Endothelial cell of umbilical vein (primary cell): ENCODE measurements around the gene CCNC. TPM values are rescaled to one million over a fixed set of nuclear protein-coding genes. Genes with fewer than 3 reads are reported as not detected.

Experiments
- BruUV-seq: library from RNA; stranded (reverse); fragments of 400-500 nt; replicated peaks from 2 replicates; lab custom pipeline; 2021; lab: Mats Ljungman, UMichigan
- CTCF ChIA-PET: fragments of 300-600, 350-600 bp; sonication (Branson Sonifier 250); formaldehyde crosslinking; loops from one replicate; lab custom pipeline; 2021; ENCODE audit warnings: antibody characterized with exemption, inconsistent platforms; lab: Charles Lee
- POLR2A ChIA-PET: fragments of 300-600, 350-600 bp; sonication (Branson Sonifier 250); formaldehyde crosslinking; loops from one replicate; lab custom pipeline; 2021; ENCODE audit warnings: antibody characterized with exemption, inconsistent platforms; lab: Charles Lee
- DNase-seq: peaks from one replicate; pipeline ENCODE4 v3.0.0-alpha.2; 2011; ENCODE audit warnings: low read depth, low spot score
- FAIRE-seq: peaks from 2 replicates; lab custom pipeline; 2011; peaks lifted over from hg19 to GRCh38; lab: Jason Lieb, UNC
- H2AFZ ChIP-seq: 2 replicates; pipeline ENCODE4 v1.6.0; 2012; ENCODE audit warnings: low read depth, low read length, control low read depth, inconsistent platforms
- H3K27ac ChIP-seq: 2 replicates; pipeline ENCODE4 v1.5.1; 2011; ENCODE audit warnings: low read depth, mild to moderate bottlenecking, control low read depth, low read length, moderate library complexity; ENCODE audit not compliant: insufficient read depth
- H3K27me3 ChIP-seq, 2 experiments: 2 replicates each; pipeline versions ENCODE4 v1.6.0 to v1.6.1; 2011; ENCODE audit warnings: low read length in 2 of 2, mixed read lengths in 1 of 2; ENCODE audit not compliant: control insufficient read depth in 2 of 2, insufficient read depth in 2 of 2
- H3K36me3 ChIP-seq, 2 experiments: 2 replicates in 1 of 2; 3 replicates in 1 of 2; pipeline ENCODE4 v1.5.1; 2011; ENCODE audit warnings: low read length in 2 of 2, mild to moderate bottlenecking in 1 of 2, moderate library complexity in 1 of 2; ENCODE audit not compliant: control insufficient read depth in 2 of 2, insufficient read depth in 2 of 2; ENCODE audit errors: extremely low read depth in 1 of 2
- H3K4me1 ChIP-seq: 3 replicates; pipeline ENCODE4 v1.5.1; 2011; ENCODE audit warnings: mild to moderate bottlenecking, low read length; ENCODE audit not compliant: control insufficient read depth, insufficient read depth; ENCODE audit errors: extremely low read depth
- H3K4me2 ChIP-seq: 2 replicates; pipeline ENCODE4 v1.6.1; 2011; ENCODE audit warnings: low read length, control low read depth, mixed read lengths; ENCODE audit not compliant: insufficient read depth
- H3K4me3 ChIP-seq, 3 experiments: fragments of 200-600 bp in 1 of 3; sonication (generic), shearing (Covaris generic) in 1 of 3; replicated peaks in 1 of 3; 2 replicates each; pipeline ENCODE4 v1.5.1; 2011 to 2016; ENCODE audit warnings: control low read depth in 3 of 3, low read length in 3 of 3, mild to moderate bottlenecking in 2 of 3, inconsistent platforms in 1 of 3, low read depth in 1 of 3, moderate library complexity in 1 of 3; ENCODE audit not compliant: insufficient read depth in 1 of 3
- H3K79me2 ChIP-seq: 2 replicates; pipeline ENCODE4 v1.6.0; 2012; ENCODE audit warnings: low read length, inconsistent platforms; ENCODE audit not compliant: control insufficient read depth, insufficient read depth
- H3K9ac ChIP-seq: replicated peaks from 2 replicates; pipeline ENCODE3; 2011; ENCODE audit warnings: low read length, control low read depth; ENCODE audit not compliant: insufficient read depth; ENCODE audit errors: extremely low read depth
- H3K9me1 ChIP-seq: replicated peaks from 3 replicates; pipeline ENCODE4 v1.6.0; 2011; ENCODE audit warnings: mild to moderate bottlenecking, low read length; ENCODE audit not compliant: control insufficient read depth, insufficient read depth; ENCODE audit errors: extremely low read depth
- H3K9me3 ChIP-seq: replicated peaks from 2 replicates; pipeline ENCODE4 v1.5.1; 2012; ENCODE audit warnings: low read length, inconsistent platforms; ENCODE audit not compliant: control insufficient read depth, insufficient read depth
- H4K20me1 ChIP-seq: replicated peaks from 2 replicates; pipeline ENCODE3; 2011; ENCODE audit warnings: mild to moderate bottlenecking, low read length; ENCODE audit not compliant: control insufficient read depth, insufficient read depth; ENCODE audit errors: extremely low read depth
- CTCF ChIP-seq, 2 donors: IDR thresholded peaks; 1 replicate in 1 of 2; 2 replicates in 1 of 2; pipeline ENCODE4 v1.5.1; 2011; ENCODE audit warnings: low read length in 2 of 2, mild to moderate bottlenecking in 2 of 2, moderate library complexity in 2 of 2, control low read depth in 1 of 2, inconsistent platforms in 1 of 2, low read depth in 1 of 2; ENCODE audit not compliant: insufficient read depth in 1 of 2; ENCODE audit errors: extremely low read depth in 1 of 2
- EZH2 ChIP-seq: IDR thresholded peaks from 2 replicates; pipeline ENCODE4 v1.6.1; 2012; ENCODE audit warnings: borderline replicate concordance, low read depth, mild to moderate bottlenecking, moderate library complexity, low read length, inconsistent platforms; ENCODE audit not compliant: severe bottlenecking
- FOS ChIP-seq: IDR thresholded peaks from 2 replicates; pipeline ENCODE4 v1.6.1; 2011; ENCODE audit warnings: mild to moderate bottlenecking, low read length, moderate library complexity, borderline replicate concordance; ENCODE audit not compliant: insufficient read depth
- GATA2 ChIP-seq: IDR thresholded peaks from 2 replicates; pipeline ENCODE4 v1.7.0; 2011; ENCODE audit warnings: low read depth, mild to moderate bottlenecking, moderate library complexity, mixed read lengths, low read length; ENCODE audit not compliant: insufficient read length, insufficient read depth
- JUN ChIP-seq: IDR thresholded peaks from 2 replicates; pipeline ENCODE4 v1.6.1; 2011; ENCODE audit warnings: borderline replicate concordance, low read depth; ENCODE audit not compliant: insufficient read length, insufficient read depth
- MAX ChIP-seq: IDR thresholded peaks from 2 replicates; pipeline ENCODE4 v1.6.1; 2011; ENCODE audit not compliant: insufficient read depth, insufficient read length
- MYC ChIP-seq: IDR thresholded peaks from one replicate; pipeline ENCODE4 v1.6.1; 2011; ENCODE audit warnings: mild to moderate bottlenecking, low read depth, low read length
- POLR2A ChIP-seq: IDR thresholded peaks from 2 replicates; pipeline ENCODE4 v1.6.1; 2012; ENCODE audit warnings: low read depth, mild to moderate bottlenecking, control low read depth, low read length
- POLR2AphosphoS5 ChIP-seq: IDR thresholded peaks from 2 replicates; pipeline ENCODE4 v1.6.1; 2012; ENCODE audit warnings: low read depth, mild to moderate bottlenecking, control low read depth, low read length, moderate library complexity; ENCODE audit not compliant: insufficient read depth
- dilution Hi-C: fragments of 300-500 bp; cut with MboI; formaldehyde crosslinking; loops from one replicate; pipeline ENCODE4 v1.15.0; 2019; ENCODE audit warnings: low sequenced_read_pairs; ENCODE audit not compliant: extremely low pct_ligation_motif_present
- intact Hi-C: fragments of 100-400 bp; cut with micrococcal nuclease; formaldehyde crosslinking; loops from one replicate; pipeline ENCODE4 v1.10.0; 2022
- polyA plus RNA-seq, 4 experiments: library from polyadenylated mRNA; depleted of rRNA in 3 of 4; stranded (reverse) in 3 of 4; unstranded in 1 of 4; fragments of >200 nt; gene quantifications; 2 replicates each; pipeline versions ENCODE4 v1.2.1 to v1.2.3, GENCODE V29; 2011 to 2012; ENCODE audit warnings: missing spikeins in 1 of 4
- total RNA-seq: library from RNA; stranded (reverse); gene quantifications from 2 replicates; pipeline ENCODE4 v1.2.3, GENCODE V29; 2021

CCNC gene
- total and polyA plus RNA-seq, 2 donors (not counting 3 experiments of a cell fraction or from before 2014, with no cell fraction given), result 18.2 to 53.5 TPM

- H3K4me3 ChIP-seq, result no peak overlapping the region
- ChIA-PET POLR2A (no interaction called here), CTCF (interaction anchor here (1.0 to 4.3 kb wide), 5 partner anchors 14 to 278 kb away, joined by 3 to 27 read pairs (median 4); no protein-coding TSS in a partner anchor)
- no peaks in the 10 kb centered on the region for H3K79me2 ChIP-seq
- no peak overlapping the region for H3K4me2 ChIP-seq
- no peaks in the 10 kb centered on the region for H3K36me3 ChIP-seq
- DNase-seq (no peak), FAIRE-seq (no peak)
- H3K9me1 ChIP-seq, result no peaks in the 10 kb centered on the region
- no peak overlapping the region for H3K27ac ChIP-seq
- TF ChIP-seq MAX (no peak), CTCF (IDR thresholded peaks at IDR 0.05; ENCODE audit: extremely low read depth in 1 of 2, insufficient read depth in 1 of 2, low read depth in 1 of 2, low read length in 2 of 2) (no peak), FOS (no peak), POLR2AphosphoS5 (no peak), MYC (no peak), GATA2 (no peak), JUN (no peak), POLR2A (no peak), EZH2 (no peak)
- dilution Hi-C loops, result no loop called here
- no peaks in the 10 kb centered on the region for H3K9me3 ChIP-seq
- H3K27me3 ChIP-seq, result peaks cover 73 to 84% of the 10 kb centered on the region in 2 experiments
- no peak overlapping the region for H2AFZ ChIP-seq
- intact Hi-C loops, result loop anchor here (1.0 to 10.0 kb wide), 2 partner anchors 13 to 755 kb away; partner anchors contain the start of gene POU3F2
- no peak overlapping the region for H3K9ac ChIP-seq
- no peaks in the 10 kb centered on the region for H4K20me1 ChIP-seq
- H3K4me1 ChIP-seq, result peaks cover 8% of the 10 kb centered on the region
- no TSS peak for BruUV-seq
Observed at GRCh38 chr6:99589907-99590493, 21.5 kb upstream of the CCNC start.
